ENCODE measurements around the gene CD59. TPM values are rescaled to one million over a fixed set of nuclear protein-coding genes. Genes with fewer than 3 reads are reported as not detected.

CD59 gene
- total RNA-seq (100 to 1,000 TPM in 1 of 5 experiments, 10 to 100 TPM in 4; 23.3 to 152 (median 62.7) TPM), polyA plus RNA-seq (10 to 100 TPM; 69.6 to 70.7 TPM), total RNA-seq (34.5 reads per million, percentile 63 among the genes with 10 or more reads in this experiment)

GRCh38 chr11:33736148-33736812 lies at the start of gene CD59:
Gene CD59 (minus strand): TSS chr11:33736423. CDS start chr11:33722445, 13,978 bp downstream.
- POLR2A ChIA-PET: interaction anchor here (0.6 to 3.8 kb wide), 10 partner anchors 9 to 842 kb away, joined by 3 to 22 read pairs (median 3); partner anchors contain the start of genes C11orf91, CSTF3 and FBXO3
- Mint-ChIP-seq H3K4me1 (peaks cover 21 to 41% (median 36%) of the 10 kb centered on the region in 7 donors), H3K4me3 (peak within 1 kb of the TSS; percentile 87 to 97 (median 92)), H3K27me3 (peaks cover 0 to 11% (median 0%) of the 10 kb centered on the region in 5 donors), H3K27ac (peak within 1 kb of the TSS; percentile 79 to 94 (median 86)), H3K9me3 (peaks cover 0 to 7% (median 0%) of the 10 kb centered on the region in 11 donors), H3K36me3 (peaks cover 0 to 12% (median 0%) of the 10 kb centered on the region in 5 donors)
- Histone ChIP-seq H3K27me3 (ENCODE audit: control insufficient read depth in 2 of 2, insufficient read depth in 2 of 2, low read length in 2 of 2) (no peaks in the 10 kb centered on the region), H3K4me1 (ENCODE audit: control insufficient read depth in 2 of 2, insufficient read depth in 2 of 2, low read length in 2 of 2) (peaks cover 9 to 17% of the 10 kb centered on the region in 2 donors), H3K27ac (ENCODE audit: low read depth, low read length) (peak within 1 kb of the TSS; percentile 72), H3K9me3 (ENCODE audit: control insufficient read depth in 2 of 3, low read length in 3 of 3) (no peaks in the 10 kb centered on the region), H3K4me3 (ENCODE audit: low read length) (peak within 1 kb of the TSS; percentile 76), H3K36me3 (ENCODE audit: control insufficient read depth in 2 of 3, insufficient read depth in 3 of 3, low read length in 3 of 3) (peaks cover 0 to 4% (median 0%) of the 10 kb centered on the region in 3 experiments)
- intact Hi-C loops (cut with micrococcal nuclease): loop anchor here (1.0 to 10.0 kb wide), 10 partner anchors 8 to 844 kb away; partner anchors contain the start of genes C11orf91 (in 2 of the 2), CSTF3 (in 2 of the 2), FBXO3 (in 2 of the 2) and ABTB2 (in 1 of the 2)
- CTCF ChIA-PET: interaction anchor here (0.6 to 1.2 kb wide), 2 partner anchors 42 to 576 kb away, joined by 3 read pairs; no protein-coding TSS in a partner anchor
- DNase-seq (peak; percentile 75 to 94 (median 85)), ATAC-seq (peak; percentile 92)

- intact Hi-C loops (cut with micrococcal nuclease): no loop called here
- Histone ChIP-seq H3K36me3 (ENCODE audit: control insufficient read depth in 2 of 3, insufficient read depth in 3 of 3, low read length in 3 of 3) (no peaks in the 10 kb centered on the region), H3K4me1 (ENCODE audit: control insufficient read depth in 2 of 2, insufficient read depth in 2 of 2, low read length in 2 of 2) (no peaks in the 10 kb centered on the region), H3K9me3 (ENCODE audit: control insufficient read depth in 2 of 3, low read length in 3 of 3) (no peaks in the 10 kb centered on the region), H3K4me3 (ENCODE audit: low read length) (no peak overlapping the region), H3K27ac (ENCODE audit: low read depth, low read length) (no peak overlapping the region), H3K27me3 (ENCODE audit: control insufficient read depth in 2 of 2, insufficient read depth in 2 of 2, low read length in 2 of 2) (peaks cover 0 to 5% of the 10 kb centered on the region in 2 donors)
- Mint-ChIP-seq H3K27me3 (peaks cover 39 to 56% (median 52%) of the 10 kb centered on the region in 5 donors), H3K36me3 (no peaks in the 10 kb centered on the region), H3K4me3 (no peak overlapping the region), H3K27ac (no peak overlapping the region), H3K9me3 (peaks cover 0 to 2% (median 0%) of the 10 kb centered on the region in 11 donors), H3K4me1 (peaks cover 0 to 7% (median 0%) of the 10 kb centered on the region in 7 donors)
- no peak for DNase-seq
- POLR2A ChIA-PET: no interaction called here
- CTCF ChIA-PET: no interaction called here
- no peak for ATAC-seq
Observed at GRCh38 chr11:33785609-33786008, 49.4 kb upstream of the CD59 start.

- Mint-ChIP-seq H3K27me3 (peaks cover 23 to 74% (median 46%) of the 10 kb centered on the region in 5 donors), H3K4me1 (peaks cover 2 to 10% (median 10%) of the 10 kb centered on the region in 7 donors), H3K27ac (no peak overlapping the region), H3K36me3 (no peaks in the 10 kb centered on the region), H3K9me3 (peaks cover 0 to 2% (median 0%) of the 10 kb centered on the region in 11 donors), H3K4me3 (no peak overlapping the region)
- Histone ChIP-seq H3K4me1 (ENCODE audit: control insufficient read depth in 2 of 2, insufficient read depth in 2 of 2, low read length in 2 of 2) (peaks cover 4% of the 10 kb centered on the region in 2 donors), H3K27me3 (ENCODE audit: control insufficient read depth in 2 of 2, insufficient read depth in 2 of 2, low read length in 2 of 2) (peaks cover 0 to 5% of the 10 kb centered on the region in 2 donors), H3K9me3 (ENCODE audit: control insufficient read depth in 2 of 3, low read length in 3 of 3) (no peaks in the 10 kb centered on the region), H3K4me3 (ENCODE audit: low read length) (no peak overlapping the region), H3K36me3 (ENCODE audit: control insufficient read depth in 2 of 3, insufficient read depth in 3 of 3, low read length in 3 of 3) (no peaks in the 10 kb centered on the region), H3K27ac (ENCODE audit: low read depth, low read length) (no peak overlapping the region)
- CTCF ChIA-PET: no interaction called here
- POLR2A ChIA-PET: no interaction called here
- DNase-seq (no peak), ATAC-seq (no peak)
- intact Hi-C loops (cut with micrococcal nuclease): loop anchor here (10.0 kb wide), 3 partner anchors 1135 to 1885 kb away; partner anchors contain the start of genes APIP (in 1 of the 2), EIF3M (in 1 of the 2), PDHX (in 1 of the 2) and TRIM44 (in 1 of the 2)
Observed at GRCh38 chr11:33779849-33780528, 43.8 kb upstream of the CD59 start.

GRCh38 chr11:33778675-33779074 lies 42.5 kb upstream of the CD59 start:
- H3K4me1 Mint-ChIP-seq: peaks cover 6 to 15% (median 11%) of the 10 kb centered on the region in 7 donors
- H3K9me3 Mint-ChIP-seq: peaks cover 0 to 2% (median 0%) of the 10 kb centered on the region in 11 donors
- DNase-seq (no peak), ATAC-seq (no peak)
- peaks cover 13 to 67% (median 33%) of the 10 kb centered on the region in 5 donors for H3K27me3 Mint-ChIP-seq
- peaks cover 0 to 6% (median 0%) of the 10 kb centered on the region in 3 experiments for H3K36me3 ChIP-seq (ENCODE audit: control insufficient read depth in 2 of 3, insufficient read depth in 3 of 3, low read length in 3 of 3)
- no peak overlapping the region for H3K4me3 Mint-ChIP-seq
- no peak overlapping the region for H3K4me3 ChIP-seq (ENCODE audit: low read length)
- H3K27me3 ChIP-seq (ENCODE audit: control insufficient read depth in 2 of 2, insufficient read depth in 2 of 2, low read length in 2 of 2): no peaks in the 10 kb centered on the region
- H3K4me1 ChIP-seq (ENCODE audit: control insufficient read depth in 2 of 2, insufficient read depth in 2 of 2, low read length in 2 of 2): peaks cover 4 to 7% of the 10 kb centered on the region in 2 donors
- ChIA-PET CTCF (no interaction called here), POLR2A (no interaction called here)
- no peaks in the 10 kb centered on the region for H3K36me3 Mint-ChIP-seq
- H3K27ac ChIP-seq (ENCODE audit: low read depth, low read length): no peak overlapping the region
- intact Hi-C loops (cut with micrococcal nuclease): loop anchor here (10.0 kb wide), 3 partner anchors 1136 to 1886 kb away; partner anchors contain the start of genes APIP (in 1 of the 2), EIF3M (in 1 of the 2), PDHX (in 1 of the 2) and TRIM44 (in 1 of the 2)
- H3K27ac Mint-ChIP-seq: peak overlapping the region in 1 of 9 donors; percentile 8
- no peaks in the 10 kb centered on the region for H3K9me3 ChIP-seq (ENCODE audit: control insufficient read depth in 2 of 3, low read length in 3 of 3)

- Mint-ChIP-seq H3K4me1 (peaks cover 13 to 22% (median 17%) of the 10 kb centered on the region in 7 donors), H3K4me3 (peak overlapping the region in 1 of 10 donors; percentile 29), H3K36me3 (no peaks in the 10 kb centered on the region), H3K27ac (no peak overlapping the region), H3K27me3 (peaks cover 6 to 60% (median 26%) of the 10 kb centered on the region in 5 donors), H3K9me3 (peaks cover 0 to 2% (median 0%) of the 10 kb centered on the region in 11 donors)
- intact Hi-C loops (cut with micrococcal nuclease): loop anchor here (10.0 kb wide), 3 partner anchors 1137 to 1887 kb away; partner anchors contain the start of genes APIP (in 1 of the 2), EIF3M (in 1 of the 2), PDHX (in 1 of the 2) and TRIM44 (in 1 of the 2)
- DNase-seq: no peak
- CTCF ChIA-PET: no interaction called here
- peaks cover 0 to 8% (median 0%) of the 10 kb centered on the region in 3 experiments for H3K36me3 ChIP-seq (ENCODE audit: control insufficient read depth in 2 of 3, insufficient read depth in 3 of 3, low read length in 3 of 3)
- H3K4me3 ChIP-seq (ENCODE audit: low read length): no peak overlapping the region
- POLR2A ChIA-PET: interaction anchor here (0.7 kb wide), 1 partner anchor 41 kb away, joined by 3 read pairs; no protein-coding TSS in a partner anchor
- peaks cover 8 to 11% of the 10 kb centered on the region in 2 donors for H3K4me1 ChIP-seq (ENCODE audit: control insufficient read depth in 2 of 2, insufficient read depth in 2 of 2, low read length in 2 of 2)
- H3K27me3 ChIP-seq (ENCODE audit: control insufficient read depth in 2 of 2, insufficient read depth in 2 of 2, low read length in 2 of 2): no peaks in the 10 kb centered on the region
- H3K9me3 ChIP-seq (ENCODE audit: control insufficient read depth in 2 of 3, low read length in 3 of 3): no peaks in the 10 kb centered on the region
- ATAC-seq: no peak
- H3K27ac ChIP-seq (ENCODE audit: low read depth, low read length): no peak overlapping the region
Observed at GRCh38 chr11:33777906-33778305, 41.7 kb upstream of the CD59 start.
